ENCODE data around the gene ANKRD60.

DNA sequence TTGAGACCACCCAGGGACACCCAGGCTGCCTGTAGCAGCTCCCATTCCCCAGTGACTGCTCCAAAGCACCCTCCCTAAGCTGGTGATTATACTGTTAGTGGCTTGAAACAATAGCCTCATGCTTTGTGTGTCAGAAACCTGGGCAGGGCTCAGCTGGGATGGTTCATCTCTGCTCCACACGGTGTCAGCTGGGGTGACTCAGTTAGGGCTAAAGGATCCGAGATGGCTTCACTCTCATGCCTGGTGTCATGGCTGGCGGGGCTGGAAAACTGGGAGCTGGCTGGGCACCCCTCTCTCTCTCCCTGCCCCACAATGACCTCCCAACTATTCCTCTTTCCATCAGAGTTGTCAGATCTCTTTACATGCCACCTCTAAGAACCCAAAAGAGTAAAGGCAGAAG, 44.4 kb downstream of the ANKRD60 start:
- TF ChIP-seq POLR2A (IDR thresholded peaks at IDR 0.05): no peak
- TF ChIP-seq, protein P1, sequence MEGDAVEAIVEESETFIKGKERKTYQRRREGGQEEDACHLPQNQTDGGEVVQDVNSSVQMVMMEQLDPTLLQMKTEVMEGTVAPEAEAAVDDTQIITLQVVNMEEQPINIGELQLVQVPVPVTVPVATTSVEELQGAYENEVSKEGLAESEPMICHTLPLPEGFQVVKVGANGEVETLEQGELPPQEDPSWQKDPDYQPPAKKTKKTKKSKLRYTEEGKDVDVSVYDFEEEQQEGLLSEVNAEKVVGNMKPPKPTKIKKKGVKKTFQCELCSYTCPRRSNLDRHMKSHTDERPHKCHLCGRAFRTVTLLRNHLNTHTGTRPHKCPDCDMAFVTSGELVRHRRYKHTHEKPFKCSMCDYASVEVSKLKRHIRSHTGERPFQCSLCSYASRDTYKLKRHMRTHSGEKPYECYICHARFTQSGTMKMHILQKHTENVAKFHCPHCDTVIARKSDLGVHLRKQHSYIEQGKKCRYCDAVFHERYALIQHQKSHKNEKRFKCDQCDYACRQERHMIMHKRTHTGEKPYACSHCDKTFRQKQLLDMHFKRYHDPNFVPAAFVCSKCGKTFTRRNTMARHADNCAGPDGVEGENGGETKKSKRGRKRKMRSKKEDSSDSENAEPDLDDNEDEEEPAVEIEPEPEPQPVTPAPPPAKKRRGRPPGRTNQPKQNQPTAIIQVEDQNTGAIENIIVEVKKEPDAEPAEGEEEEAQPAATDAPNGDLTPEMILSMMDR (IDR thresholded peaks at IDR 0.05): no peak
- TF ChIP-seq POLR2AphosphoS5 (IDR thresholded peaks at IDR 0.05): no peak

Data from breast epithelium (tissue), 3 donors.